ENCODE data around the gene DIPK1B. TPM values are rescaled to one million over a fixed set of nuclear protein-coding genes. Genes with fewer than 3 reads are reported as not detected.

DIPK1B gene
- total and polyA plus RNA-seq, 10 of the 15 experiments (the other 5 are each of a cell fraction or from before 2014, with no cell fraction given), result 0.08 to 0.28 (median 0.13) TPM; not detected in 3

- TF ChIP-seq NFXL1 (IDR thresholded peaks at IDR 0.05; ENCODE audit: borderline replicate concordance) (no peak), BCL11A (IDR thresholded peaks at IDR 0.05; ENCODE audit: low read depth, low read length) (0 out of 2 replicates have a peak, but pooled peaks have one; percentile 38), RAD21 (IDR thresholded peaks at IDR 0.05; ENCODE audit: insufficient read depth, low read depth, low read length) (no peak), ETV6 (conservative IDR thresholded peaks at IDR 0.05 in 1 of 2, IDR thresholded peaks at IDR 0.05 in 1 of 2; ENCODE audit: borderline replicate concordance in 1 of 2, low read depth in 1 of 2) (no peak), USF2 (IDR thresholded peaks at IDR 0.05; ENCODE audit: borderline replicate concordance, low read depth, low read length) (no peak), TAF1 (IDR thresholded peaks at IDR 0.05; ENCODE audit: borderline replicate concordance, low read depth, low read length) (0 out of 2 replicates have a peak, but pooled peaks have one; percentile 6), NKRF (conservative IDR thresholded peaks at IDR 0.05) (no peak; the same call in none of the 2 replicates), PRDM15 (CRISPR knock-in tag; IDR thresholded peaks at IDR 0.05) (no peak), SREBF2 (IDR thresholded peaks at IDR 0.05; ENCODE audit: low read length) (no peak), KDM1A (IDR thresholded peaks at IDR 0.05; ENCODE audit: borderline replicate concordance) (no peak), ZBTB4 (CRISPR knock-in tag; IDR thresholded peaks at IDR 0.05) (no peak), E4F1 (IDR thresholded peaks at IDR 0.05; ENCODE audit: borderline replicate concordance, partially characterized antibody) (no peak), KLF5 (IDR thresholded peaks at IDR 0.05; ENCODE audit: partially characterized antibody) (peak; percentile 63), RELA (IDR thresholded peaks at IDR 0.05; ENCODE audit: borderline replicate concordance, partially characterized antibody) (no peak), SMAD5 (IDR thresholded peaks at IDR 0.05; ENCODE audit: low read depth) (no peak), HCFC1 (IDR thresholded peaks at IDR 0.05; ENCODE audit: low read length) (peak; percentile 34; the same call in 1 of the 2 replicates)
These were observed 11.3 kb upstream of the DIPK1B start (continued) for GRCh38 chr9:136700959-136701667.

All from GM12878 (cell line).